ENCODE data around the gene AMIGO3. TPM values are rescaled to one million over a fixed set of nuclear protein-coding genes. Genes with fewer than 3 reads are reported as not detected.

AMIGO3 gene
- polyA plus RNA-seq, 1 donor (not counting 4 experiments of a cell fraction or from before 2014, with no cell fraction given) = 0.03 TPM

DNA sequence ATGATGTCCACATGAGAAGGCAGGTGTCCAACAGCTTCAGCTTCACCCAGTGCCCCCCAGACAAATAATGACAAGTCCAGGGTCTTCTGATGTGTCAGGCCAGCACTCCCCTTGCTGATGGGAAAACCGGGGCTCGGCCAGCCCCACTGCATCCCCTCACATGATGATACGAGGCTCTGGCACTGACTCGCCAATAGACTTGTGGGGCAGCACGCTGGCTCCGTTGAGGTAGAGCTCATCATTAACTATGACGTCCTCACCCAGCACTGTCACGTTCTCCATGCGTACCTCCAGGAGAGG lies 2.1 kb upstream of the AMIGO3 start:
- Histone ChIP-seq H3K4me1 (ENCODE audit: control insufficient read depth, extremely low read depth, insufficient read depth, low read length) (peaks cover 28% of the 10 kb centered on the region), H3K9ac (ENCODE audit: control insufficient read depth, extremely low read depth, insufficient read depth, low read length) (no peak overlapping the region), H2AFZ (ENCODE audit: control insufficient read depth, low read length) (no peak overlapping the region), H3K4me3 (ENCODE audit: control insufficient read depth in 2 of 3, extremely low read depth in 1 of 3, insufficient read depth in 2 of 3, low read depth in 1 of 3, low read length in 3 of 3) (no peak overlapping the region), H3K27ac (ENCODE audit: control insufficient read depth, insufficient read depth, low read length) (no peak overlapping the region), H3K36me3 (ENCODE audit: control insufficient read depth in 2 of 2, extremely low read depth in 1 of 2, insufficient read depth in 2 of 2, low read length in 2 of 2) (peaks cover 13 to 26% of the 10 kb centered on the region in 2 experiments), H3K4me2 (ENCODE audit: control insufficient read depth, extremely low read depth, insufficient read depth, low read depth, low read length) (no peak overlapping the region), H3K79me2 (ENCODE audit: control insufficient read depth, insufficient read depth, low read length) (peaks cover 17% of the 10 kb centered on the region), H3K9me1 (ENCODE audit: control insufficient read depth, extremely low read depth, insufficient read depth, low read length) (no peaks in the 10 kb centered on the region), H3K9me3 (ENCODE audit: control insufficient read depth, low read depth, low read length) (no peaks in the 10 kb centered on the region), H3K27me3 (ENCODE audit: control insufficient read depth, extremely low read depth, insufficient read depth, low read length) (no peaks in the 10 kb centered on the region), H4K20me1 (ENCODE audit: control insufficient read depth, extremely low read depth, insufficient read depth, low read length) (peaks cover 14% of the 10 kb centered on the region)
- DNase-seq (ENCODE audit: low read depth, low spot score) (no peak), FAIRE-seq (no peak)
- TF ChIP-seq, protein P1, sequence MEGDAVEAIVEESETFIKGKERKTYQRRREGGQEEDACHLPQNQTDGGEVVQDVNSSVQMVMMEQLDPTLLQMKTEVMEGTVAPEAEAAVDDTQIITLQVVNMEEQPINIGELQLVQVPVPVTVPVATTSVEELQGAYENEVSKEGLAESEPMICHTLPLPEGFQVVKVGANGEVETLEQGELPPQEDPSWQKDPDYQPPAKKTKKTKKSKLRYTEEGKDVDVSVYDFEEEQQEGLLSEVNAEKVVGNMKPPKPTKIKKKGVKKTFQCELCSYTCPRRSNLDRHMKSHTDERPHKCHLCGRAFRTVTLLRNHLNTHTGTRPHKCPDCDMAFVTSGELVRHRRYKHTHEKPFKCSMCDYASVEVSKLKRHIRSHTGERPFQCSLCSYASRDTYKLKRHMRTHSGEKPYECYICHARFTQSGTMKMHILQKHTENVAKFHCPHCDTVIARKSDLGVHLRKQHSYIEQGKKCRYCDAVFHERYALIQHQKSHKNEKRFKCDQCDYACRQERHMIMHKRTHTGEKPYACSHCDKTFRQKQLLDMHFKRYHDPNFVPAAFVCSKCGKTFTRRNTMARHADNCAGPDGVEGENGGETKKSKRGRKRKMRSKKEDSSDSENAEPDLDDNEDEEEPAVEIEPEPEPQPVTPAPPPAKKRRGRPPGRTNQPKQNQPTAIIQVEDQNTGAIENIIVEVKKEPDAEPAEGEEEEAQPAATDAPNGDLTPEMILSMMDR (optimal IDR thresholded peaks at IDR 0.05 in 1 of 3, IDR thresholded peaks at IDR 0.05 in 1 of 3, conservative IDR thresholded peaks at IDR 0.05 in 1 of 3; ENCODE audit: extremely low read depth in 1 of 3, insufficient read depth in 2 of 3, low read length in 3 of 3) = no peak
- TF ChIP-seq EZH2 (IDR thresholded peaks at IDR 0.05; ENCODE audit: low read length) = no peak
- dilution Hi-C loops (cut with MboI; ENCODE audit: extremely low pct_ligation_motif_present, low sequenced_read_pairs) = no loop called here

GRCh38 chr3:49720855-49721595 lies 1.5 kb upstream of the AMIGO3 start:
- H2AFZ ChIP-seq (ENCODE audit: control insufficient read depth, low read length) = no peak overlapping the region
- peaks cover 28% of the 10 kb centered on the region for H3K4me1 ChIP-seq (ENCODE audit: control insufficient read depth, extremely low read depth, insufficient read depth, low read length)
- H3K27ac ChIP-seq (ENCODE audit: control insufficient read depth, insufficient read depth, low read length) = no peak overlapping the region
- no peak for TF ChIP-seq EZH2 (IDR thresholded peaks at IDR 0.05; ENCODE audit: low read length)
- TF ChIP-seq, protein P1 (optimal IDR thresholded peaks at IDR 0.05 in 1 of 3, IDR thresholded peaks at IDR 0.05 in 1 of 3, conservative IDR thresholded peaks at IDR 0.05 in 1 of 3; ENCODE audit: extremely low read depth in 1 of 3, insufficient read depth in 2 of 3, low read length in 3 of 3) = no peak
- peaks cover 13 to 26% of the 10 kb centered on the region in 2 experiments for H3K36me3 ChIP-seq (ENCODE audit: control insufficient read depth in 2 of 2, extremely low read depth in 1 of 2, insufficient read depth in 2 of 2, low read length in 2 of 2)
- H3K27me3 ChIP-seq (ENCODE audit: control insufficient read depth, extremely low read depth, insufficient read depth, low read length) = no peaks in the 10 kb centered on the region
- no peak overlapping the region for H3K9ac ChIP-seq (ENCODE audit: control insufficient read depth, extremely low read depth, insufficient read depth, low read length)
- dilution Hi-C loops (cut with MboI; ENCODE audit: extremely low pct_ligation_motif_present, low sequenced_read_pairs) = no loop called here
- H3K9me3 ChIP-seq (ENCODE audit: control insufficient read depth, low read depth, low read length) = no peaks in the 10 kb centered on the region
- H4K20me1 ChIP-seq (ENCODE audit: control insufficient read depth, extremely low read depth, insufficient read depth, low read length) = peaks cover 14% of the 10 kb centered on the region
- DNase-seq (ENCODE audit: low read depth, low spot score) (no peak), FAIRE-seq (no peak)
- peaks cover 17% of the 10 kb centered on the region for H3K79me2 ChIP-seq (ENCODE audit: control insufficient read depth, insufficient read depth, low read length)
- H3K4me2 ChIP-seq (ENCODE audit: control insufficient read depth, extremely low read depth, insufficient read depth, low read depth, low read length) = no peak overlapping the region
- H3K9me1 ChIP-seq (ENCODE audit: control insufficient read depth, extremely low read depth, insufficient read depth, low read length) = no peaks in the 10 kb centered on the region
- H3K4me3 ChIP-seq (ENCODE audit: control insufficient read depth in 2 of 3, extremely low read depth in 1 of 3, insufficient read depth in 2 of 3, low read depth in 1 of 3, low read length in 3 of 3) = no peak overlapping the region
